HEK293T (cell line): Measurements from ENCODE around the gene PLOD3.
"Not testable (repeated sequence)": the region's sequence is repeated elsewhere in the genome, so short reads cannot be mapped to it uniquely, and the experiment has no call there.

ENCODE experiments used
- CTCF ChIA-PET: fragments of 350-600 bp; formaldehyde crosslinking; extraction: SDS; loops from one replicate; lab custom pipeline; 2021; ENCODE audit warnings: antibody characterized with exemption, inconsistent platforms; lab: Yijun Ruan, JAX
- POLR2A ChIA-PET: fragments of 350-600 bp; formaldehyde crosslinking; extraction: SDS; loops from one replicate; lab custom pipeline; 2020; ENCODE audit warnings: antibody characterized with exemption, inconsistent platforms; lab: Yijun Ruan, JAX
- DNase-seq: peaks from one replicate; pipeline ENCODE4 v3.0.0; 2012; ENCODE audit warnings: mixed read lengths; ENCODE audit errors: extremely low spot score
- ARNT ChIP-seq: fragments of 450-650 bp; IDR thresholded peaks from 2 replicates; pipeline ENCODE4 v1.6.1; 2017; ENCODE audit warnings: mild to moderate bottlenecking
- BHLHE40 ChIP-seq: fragments of 450-650 bp; IDR thresholded peaks from 2 replicates; pipeline ENCODE4 v1.6.1; 2016; ENCODE audit warnings: mild to moderate bottlenecking, moderate library complexity, borderline replicate concordance
- CTBP1 ChIP-seq: fragments of 450-650 bp; IDR thresholded peaks from 2 replicates; pipeline ENCODE4 v1.6.1; 2016; ENCODE audit warnings: borderline replicate concordance
- ELF4 ChIP-seq: fragments of 450-650 bp; IDR thresholded peaks from 2 replicates; pipeline ENCODE4 v1.6.1; 2017; ENCODE audit warnings: antibody characterized with exemption
- FOXA1 ChIP-seq: fragments of 450-650 bp; IDR thresholded peaks from 2 replicates; pipeline ENCODE4 v1.6.1; 2016; ENCODE audit warnings: mild to moderate bottlenecking
- FOXK2 ChIP-seq: fragments of 450-650 bp; IDR thresholded peaks from 2 replicates; pipeline ENCODE4 v1.6.1; 2016; ENCODE audit warnings: mild to moderate bottlenecking
- FOXM1 ChIP-seq: fragments of 450-650 bp; IDR thresholded peaks from 2 replicates; pipeline ENCODE4 v1.6.1; 2017; ENCODE audit warnings: mild to moderate bottlenecking, borderline replicate concordance
- HDGF ChIP-seq: fragments of 450-650 bp; IDR thresholded peaks from 2 replicates; pipeline ENCODE4 v1.6.1; 2017; ENCODE audit warnings: antibody characterized with exemption, borderline replicate concordance
- L3MBTL2 ChIP-seq: fragments of 450-650 bp; conservative IDR thresholded peaks from 2 replicates; pipeline ENCODE4 v1.6.1; 2016; ENCODE audit warnings: mild to moderate bottlenecking
- LEF1 ChIP-seq: fragments of 450-650 bp; IDR thresholded peaks from 2 replicates; pipeline ENCODE4 v1.6.1; 2017; ENCODE audit warnings: mild to moderate bottlenecking, borderline replicate concordance
- NFRKB ChIP-seq: fragments of 450-650 bp; IDR thresholded peaks from 2 replicates; pipeline ENCODE4 v1.6.1; 2016; ENCODE audit warnings: mild to moderate bottlenecking, moderate library complexity
- PKNOX1 ChIP-seq: fragments of 450-650 bp; IDR thresholded peaks from 2 replicates; pipeline ENCODE4 v1.6.1; 2016
- SP1 ChIP-seq: fragments of 450-650 bp; IDR thresholded peaks from 2 replicates; pipeline ENCODE4 v1.6.1; 2017
- SUZ12 ChIP-seq: fragments of 450-650 bp; IDR thresholded peaks from 2 replicates; pipeline ENCODE4 v1.6.1; 2016; ENCODE audit warnings: mild to moderate bottlenecking
- TARDBP ChIP-seq: fragments of 450-650 bp; IDR thresholded peaks from 2 replicates; pipeline ENCODE4 v1.6.1; 2016
- ZNF384 ChIP-seq: fragments of 450-650 bp; IDR thresholded peaks from 2 replicates; pipeline ENCODE4 v1.6.1; 2016

Gene PLOD3

GRCh38 chr7:101200862-101201599 lies 16.4 kb downstream of the PLOD3 start, which contains the start of gene MOGAT3:
TSS of gene MOGAT3 (minus strand) at chr7:101201036. CDS start at chr7:101200854, 182 bp downstream.
- TF ChIP-seq ELF4 (no peak), ARNT (no peak), TARDBP (no peak), PKNOX1 (no peak), NFRKB (no peak), HDGF (no peak), BHLHE40 (no peak), L3MBTL2 (no peak), FOXA1 (no peak), SUZ12 (no peak), FOXM1 (no peak), SP1 (no peak), ZNF384 (no peak), FOXK2 (no peak)
- no peak for DNase-seq
- POLR2A ChIA-PET = interaction anchor here (0.6 to 0.9 kb wide), 2 partner anchors 17 to 19 kb away, joined by 3 read pairs; partner anchors contain the start of genes PLOD3 and ZNHIT1
- CTCF ChIA-PET = interaction anchor here (2.0 kb wide), 1 partner anchor 57 kb away, joined by 5 read pairs; no protein-coding TSS in a partner anchor

DNA sequence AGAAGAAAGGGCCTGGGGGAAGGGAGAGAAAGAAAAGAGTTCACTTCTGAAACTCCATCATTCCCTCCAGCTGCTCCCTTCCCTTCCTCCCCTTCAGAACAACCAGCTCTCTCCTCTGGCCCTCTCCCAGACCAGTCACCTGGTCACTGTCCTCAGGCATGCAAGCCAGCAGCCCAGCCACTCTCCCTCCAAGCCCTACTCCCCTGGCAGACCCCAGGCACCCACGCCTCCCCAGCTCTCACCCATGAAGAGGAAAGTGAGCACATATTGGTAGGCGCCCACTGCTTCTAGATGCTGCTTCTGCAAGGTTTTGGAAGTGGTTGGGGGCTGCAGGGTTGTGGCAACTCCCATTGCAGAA lies 16.9 kb downstream of the PLOD3 start:
- TF ChIP-seq ZNF384 = no peak
- TF ChIP-seq FOXA1 = no peak
- TF ChIP-seq PKNOX1 = no peak
- TF ChIP-seq FOXK2 = no peak
- TF ChIP-seq L3MBTL2 = no peak
- TF ChIP-seq ELF4 = no peak
- no peak for TF ChIP-seq CTBP1
- TF ChIP-seq BHLHE40 = no peak
- TF ChIP-seq TARDBP = no peak
- TF ChIP-seq HDGF = no peak
- TF ChIP-seq FOXM1 = no peak
- no peak for TF ChIP-seq SP1
- no peak for TF ChIP-seq LEF1
- TF ChIP-seq ARNT = no peak
- TF ChIP-seq SUZ12 = no peak
- TF ChIP-seq NFRKB = no peak
- CTCF ChIA-PET = interaction anchor here (0.6 to 2.0 kb wide), 4 partner anchors 18 to 82 kb away, joined by 3 to 5 read pairs (median 3); partner anchors contain the start of gene ZNHIT1
- POLR2A ChIA-PET = interaction anchor here (0.6 to 0.9 kb wide), 2 partner anchors 17 to 18 kb away, joined by 3 read pairs; partner anchors contain the start of genes PLOD3 and ZNHIT1
- DNase-seq = no peak

DNA sequence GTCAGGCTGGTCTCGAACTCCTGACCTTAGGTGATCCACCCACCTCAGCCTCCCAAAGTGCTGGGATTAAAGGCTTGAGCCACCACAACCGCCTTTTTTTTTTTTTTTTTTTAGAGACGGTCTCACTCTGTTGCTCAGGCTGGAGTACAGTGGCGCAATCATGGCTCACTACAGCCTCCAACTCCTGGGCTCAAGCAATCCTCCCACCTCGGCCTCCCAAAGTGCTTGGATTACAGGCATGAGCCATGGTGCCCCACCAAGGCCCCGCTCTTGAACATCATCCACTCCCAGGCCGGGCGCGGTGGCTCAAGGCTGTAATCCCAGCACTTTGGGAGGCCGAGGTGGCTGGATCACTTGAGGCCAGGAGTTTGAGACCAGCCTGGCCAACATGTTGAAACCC lies 17.9 kb downstream of the PLOD3 start:
- CTCF ChIA-PET = interaction anchor here (1.1 to 1.3 kb wide), 2 partner anchors 19 to 62 kb away, joined by 3 read pairs; partner anchors contain the start of gene ZNHIT1
- DNase-seq, POLR2A ChIA-PET: not testable (repeated sequence)

DNA sequence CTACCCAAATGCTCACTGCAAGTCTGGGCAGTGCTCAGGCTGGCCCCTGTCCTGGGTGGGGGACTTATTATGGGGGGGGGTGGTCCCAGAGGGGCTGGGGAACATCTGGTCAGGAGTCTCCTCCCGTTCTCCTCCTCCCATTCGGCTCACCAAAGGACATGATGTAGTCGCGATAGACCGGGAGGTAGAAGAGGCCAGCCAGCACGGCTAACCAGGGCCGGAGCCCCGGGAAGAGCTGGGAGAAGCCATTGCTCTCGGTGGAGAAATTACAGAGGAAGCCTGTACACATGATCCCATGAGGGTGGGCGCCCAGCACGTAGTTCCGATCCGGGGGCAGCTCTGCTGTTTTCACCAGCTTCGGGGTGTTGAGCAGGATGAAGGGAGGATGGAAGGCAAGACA lies 18.9 kb downstream of the PLOD3 start:
- CTCF ChIA-PET = no interaction called here
- POLR2A ChIA-PET = interaction anchor here (0.6 kb wide), 1 partner anchor 12 kb away, joined by 3 read pairs; no protein-coding TSS in a partner anchor
- no peak for DNase-seq
- TF ChIP-seq LEF1 (no peak), TARDBP (no peak), HDGF (no peak), ARNT (no peak), FOXA1 (no peak)

GRCh38 chr7:101197991-101198390 lies 19.4 kb downstream of the PLOD3 start:
- ChIA-PET POLR2A (no interaction called here), CTCF (no interaction called here)
- TF ChIP-seq SP1 (no peak), BHLHE40 (no peak), TARDBP (no peak), L3MBTL2 (no peak), ARNT (no peak), ZNF384 (no peak), ELF4 (no peak), NFRKB (no peak), LEF1 (no peak)
- DNase-seq = no peak

DNA sequence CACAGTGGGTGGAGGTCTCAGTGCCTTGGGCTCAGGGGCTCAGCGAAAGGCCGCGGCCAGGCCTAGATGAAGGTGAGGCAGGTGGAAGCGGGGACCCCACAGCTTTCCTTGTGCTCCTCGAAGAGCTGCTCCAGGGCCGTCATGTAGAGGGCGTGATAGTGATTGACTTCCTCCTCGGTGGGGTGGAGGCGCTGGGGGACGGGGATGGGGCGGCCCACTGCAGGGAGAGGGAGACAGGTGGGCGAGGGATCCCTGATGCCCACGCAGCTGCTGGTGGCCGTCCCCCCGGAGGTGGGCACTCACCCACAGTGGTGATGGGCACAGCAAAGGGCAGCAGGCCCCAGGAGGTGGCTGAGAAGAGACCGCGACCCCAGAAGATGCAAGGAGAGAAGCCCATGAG lies 21.5 kb downstream of the PLOD3 start:
- ChIA-PET POLR2A (interaction anchor here (0.8 kb wide), 1 partner anchor 13 kb away, joined by 3 read pairs; no protein-coding TSS in a partner anchor), CTCF (interaction anchor here (5.5 kb wide), 1 partner anchor 54 kb away, joined by 112 read pairs; no protein-coding TSS in a partner anchor)
- no peak for DNase-seq
- TF ChIP-seq HDGF = no peak
- no peak for TF ChIP-seq FOXK2
- no peak for TF ChIP-seq FOXA1
- TF ChIP-seq FOXM1 = no peak
- TF ChIP-seq LEF1 = no peak
- TF ChIP-seq NFRKB = no peak
- TF ChIP-seq TARDBP = no peak

DNA sequence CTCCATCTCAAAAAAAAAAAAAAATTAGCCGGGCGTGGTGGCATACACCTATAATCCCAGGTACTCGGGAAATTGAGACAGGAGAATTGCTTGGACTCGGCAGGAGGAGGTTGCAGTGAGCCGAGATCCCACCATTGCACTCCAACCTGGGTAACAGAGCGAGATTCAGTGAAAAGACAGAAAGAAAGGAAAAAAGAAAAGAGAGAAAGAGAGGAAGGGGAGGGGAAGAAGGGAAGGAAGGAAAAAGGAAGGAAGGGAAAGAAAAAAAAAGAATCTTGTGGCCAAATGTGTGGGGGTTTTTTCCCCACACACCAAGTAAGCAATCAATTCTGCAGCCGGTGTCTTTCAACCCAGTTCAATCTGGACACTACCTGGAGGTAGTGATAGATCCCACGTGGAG lies 28.3 kb downstream of the PLOD3 start:
- DNase-seq = no peak
- CTCF ChIA-PET = no interaction called here
- POLR2A ChIA-PET = no interaction called here
- no peak for TF ChIP-seq TARDBP
